ENCODE measurements around the gene PLCG1. TPM values are rescaled to one million over a fixed set of nuclear protein-coding genes. Genes with fewer than 3 reads are reported as not detected.

Gene PLCG1
- total and polyA plus RNA-seq, 7 donors: 16.0 to 43.1 (median 22.9) TPM

- Histone ChIP-seq H3K4me1 (peaks cover 19% of the 10 kb centered on the region), H3K27ac (no peak overlapping the region), H3K27me3 (ENCODE audit: insufficient read depth in 3 of 3, low read length in 2 of 3) (no peaks in the 10 kb centered on the region), H3K9me3 (no peaks in the 10 kb centered on the region), H3K4me3 (no peak overlapping the region), H3K36me3 (ENCODE audit: insufficient read depth in 1 of 2, low read depth in 1 of 2) (no peaks in the 10 kb centered on the region)
- no peak for TF ChIP-seq CTCF (IDR thresholded peaks at IDR 0.05)
- DNase-seq: no peak
- ATAC-seq: no peak
- 92 to 99% (median 96%) methylated on average over 3 of the region's 3 CpGs for WGBS, 3 donors
- intact Hi-C loops (cut with DNase I): no loop called here
Measured at GRCh38 chr20:41214202-41214601, 76.9 kb downstream of the PLCG1 start.

- 89 to 96% (median 91%) methylated on average over 3 of the region's 3 CpGs for WGBS, 3 donors
- H3K4me1 ChIP-seq: peaks cover 19% of the 10 kb centered on the region
- no peak for ATAC-seq
- H3K36me3 ChIP-seq (ENCODE audit: insufficient read depth in 1 of 2, low read depth in 1 of 2): no peaks in the 10 kb centered on the region
- intact Hi-C loops (cut with DNase I): no loop called here
- DNase-seq: no peak
- H3K27ac ChIP-seq: no peak overlapping the region
- no peaks in the 10 kb centered on the region for H3K9me3 ChIP-seq
- no peaks in the 10 kb centered on the region for H3K27me3 ChIP-seq (ENCODE audit: insufficient read depth in 3 of 3, low read length in 2 of 3)
- no peak overlapping the region for H3K4me3 ChIP-seq
- no peak for TF ChIP-seq CTCF (IDR thresholded peaks at IDR 0.05)
Measured at GRCh38 chr20:41214666-41215065, 77.3 kb downstream of the PLCG1 start.

DNA sequence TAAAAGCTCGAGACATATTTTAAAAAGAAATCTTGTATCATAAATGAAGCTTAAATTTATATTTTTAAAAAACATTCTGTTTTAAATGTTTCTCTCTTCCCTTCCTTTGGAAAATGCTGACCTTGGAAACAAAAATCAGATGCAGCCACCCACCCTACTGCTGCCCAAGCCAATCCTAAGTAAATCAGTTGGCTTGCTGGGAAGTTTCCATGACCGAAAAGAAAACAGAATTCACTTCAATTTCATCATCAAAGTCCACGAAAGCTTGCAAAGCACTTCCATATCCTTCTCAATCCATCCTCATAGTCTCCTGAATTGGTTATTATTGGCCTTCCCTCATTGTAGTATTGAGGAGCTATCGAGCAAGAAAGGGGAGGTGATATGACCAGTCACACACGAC, 80.1 kb downstream of the PLCG1 start:
- H3K27me3 ChIP-seq (ENCODE audit: insufficient read depth in 3 of 3, low read length in 2 of 3): no peaks in the 10 kb centered on the region
- H3K4me3 ChIP-seq: no peak overlapping the region
- DNase-seq: no peak
- no peak for ATAC-seq
- intact Hi-C loops (cut with DNase I): no loop called here
- H3K9me3 ChIP-seq: no peaks in the 10 kb centered on the region
- 73 to 87% (median 76%) methylated on average over 5 of the region's 5 CpGs for WGBS, 3 donors
- H3K27ac ChIP-seq: no peak overlapping the region
- H3K36me3 ChIP-seq (ENCODE audit: insufficient read depth in 1 of 2, low read depth in 1 of 2): no peaks in the 10 kb centered on the region
- H3K4me1 ChIP-seq: peaks cover 29% of the 10 kb centered on the region
- no peak for TF ChIP-seq CTCF (IDR thresholded peaks at IDR 0.05)

GRCh38 chr20:41218466-41218865, 81.1 kb downstream of the PLCG1 start:
- Histone ChIP-seq H3K9me3 (no peaks in the 10 kb centered on the region), H3K36me3 (ENCODE audit: insufficient read depth in 1 of 2, low read depth in 1 of 2) (no peaks in the 10 kb centered on the region), H3K4me3 (no peak overlapping the region), H3K27ac (no peak overlapping the region), H3K4me1 (peaks cover 29% of the 10 kb centered on the region), H3K27me3 (ENCODE audit: insufficient read depth in 3 of 3, low read length in 2 of 3) (no peaks in the 10 kb centered on the region)
- ATAC-seq: no peak
- TF ChIP-seq CTCF (IDR thresholded peaks at IDR 0.05): no peak
- intact Hi-C loops (cut with DNase I): no loop called here
- DNase-seq: no peak
- WGBS, 3 donors: 56 to 67% (median 61%) methylated on average over 2 of the region's 2 CpGs

- no peak overlapping the region for H3K4me3 ChIP-seq
- no peak for TF ChIP-seq CTCF (IDR thresholded peaks at IDR 0.05)
- DNase-seq (no peak), ATAC-seq (no peak)
- no peaks in the 10 kb centered on the region for H3K9me3 ChIP-seq
- no peaks in the 10 kb centered on the region for H3K36me3 ChIP-seq (ENCODE audit: insufficient read depth in 1 of 2, low read depth in 1 of 2)
- WGBS, 3 donors: 97 to 100% (median 98%) methylated on average over 2 of the region's 2 CpGs
- H3K27ac ChIP-seq: no peak overlapping the region
- H3K27me3 ChIP-seq (ENCODE audit: insufficient read depth in 3 of 3, low read length in 2 of 3): no peaks in the 10 kb centered on the region
- peaks cover 30% of the 10 kb centered on the region for H3K4me1 ChIP-seq
- intact Hi-C loops (cut with DNase I): no loop called here
Measured at GRCh38 chr20:41219824-41220223, 82.5 kb downstream of the PLCG1 start.
